Panc1 (cell line): ENCODE data around the gene KCNC1.

Source experiments
- CTCF ChIP-seq: fragments of 450-650 bp; IDR thresholded peaks from 2 replicates; pipeline ENCODE4 v1.5.1; 2017; ENCODE audit warnings: mild to moderate bottlenecking
- POLR2AphosphoS5 ChIP-seq: IDR thresholded peaks from 2 replicates; pipeline ENCODE4 v1.6.1; 2012; ENCODE audit warnings: mild to moderate bottlenecking, low read depth, low read length, moderate library complexity
- SIN3A ChIP-seq: IDR thresholded peaks from 2 replicates; pipeline ENCODE4 v1.6.1; 2012; ENCODE audit warnings: low read depth, mild to moderate bottlenecking, low read length, moderate library complexity, borderline replicate concordance; ENCODE audit not compliant: insufficient read depth

GRCh38 chr11:17763703-17764102 lies 29.1 kb downstream of the KCNC1 start:
- no peak for TF ChIP-seq CTCF
- TF ChIP-seq SIN3A = no peak
- TF ChIP-seq POLR2AphosphoS5 = no peak
